Suprapubic skin (tissue), 4 donors: ENCODE measurements around the gene SIRPB2. TPM values are rescaled to one million over a fixed set of nuclear protein-coding genes. Genes with fewer than 3 reads are reported as not detected.

Source experiments
- DNase-seq, 2 donors: peaks; one replicate each; pipeline ENCODE4 v3.0.0-alpha.2; 2019; ENCODE audit warnings: low spot score in 2 of 2
- H3K27ac ChIP-seq: fragments of 200-600 bp; sonication (generic); one replicate; pipeline ENCODE4 v1.5.1; 2019
- H3K27me3 ChIP-seq: fragments of 200-600 bp; sonication (generic); one replicate; pipeline ENCODE4 v1.5.1; 2019
- H3K36me3 ChIP-seq: fragments of 200-600 bp; sonication (generic); one replicate; pipeline ENCODE4 v1.5.1; 2019
- H3K4me1 ChIP-seq: fragments of 200-600 bp; sonication (generic); one replicate; pipeline ENCODE4 v1.5.1; 2019
- H3K4me3 ChIP-seq: fragments of 200-600 bp; sonication (generic); one replicate; pipeline ENCODE4 v1.5.1; 2019; ENCODE audit warnings: mild to moderate bottlenecking
- H3K9me3 ChIP-seq: fragments of 200-600 bp; sonication (generic); one replicate; pipeline ENCODE4 v1.5.1; 2019
- EP300 ChIP-seq: sonication (generic); formaldehyde crosslinking; IDR thresholded peaks from one replicate; pipeline ENCODE4 v1.6.1; 2017; ENCODE audit warnings: antibody characterized with exemption
- POLR2A ChIP-seq, 2 donors: fragments of 450-650 bp; IDR thresholded peaks; one replicate each; pipeline ENCODE4 v1.6.1; 2017; ENCODE audit warnings: antibody characterized with exemption in 2 of 2, mild to moderate bottlenecking in 2 of 2, moderate library complexity in 2 of 2
- POLR2AphosphoS5 ChIP-seq, 3 donors: sonication (generic); formaldehyde crosslinking; IDR thresholded peaks; one replicate each; pipeline ENCODE4 v1.6.1; 2017; ENCODE audit warnings: antibody characterized with exemption in 3 of 3
- WGBS: methylation state at CpG from one replicate; pipeline ENCODE4 v1.1.5; 2018; 5-methylcytosine and 5-hydroxymethylcytosine counted together
- total RNA-seq, 4 donors: library from RNA; depleted of rRNA; stranded (reverse); fragments of >200 nt; gene quantifications; one replicate each; pipeline ENCODE4 v1.1.0, GENCODE V29; 2016
- TF ChIP-seq, protein P1 (sequence below), 2 donors: fragments of 200-600 bp in 1 of 2; fragments of 450-650 bp in 1 of 2; sonication (generic) in 1 of 2; IDR thresholded peaks; one replicate each; pipeline ENCODE4 v1.5.1; 2016 to 2019; ENCODE audit warnings: antibody characterized with exemption in 2 of 2, mild to moderate bottlenecking in 1 of 2, moderate library complexity in 1 of 2

The SIRPB2 gene
- total RNA-seq, 4 donors from 2014 or later = 0.87 to 3.9 (median 1.3) TPM

DNA sequence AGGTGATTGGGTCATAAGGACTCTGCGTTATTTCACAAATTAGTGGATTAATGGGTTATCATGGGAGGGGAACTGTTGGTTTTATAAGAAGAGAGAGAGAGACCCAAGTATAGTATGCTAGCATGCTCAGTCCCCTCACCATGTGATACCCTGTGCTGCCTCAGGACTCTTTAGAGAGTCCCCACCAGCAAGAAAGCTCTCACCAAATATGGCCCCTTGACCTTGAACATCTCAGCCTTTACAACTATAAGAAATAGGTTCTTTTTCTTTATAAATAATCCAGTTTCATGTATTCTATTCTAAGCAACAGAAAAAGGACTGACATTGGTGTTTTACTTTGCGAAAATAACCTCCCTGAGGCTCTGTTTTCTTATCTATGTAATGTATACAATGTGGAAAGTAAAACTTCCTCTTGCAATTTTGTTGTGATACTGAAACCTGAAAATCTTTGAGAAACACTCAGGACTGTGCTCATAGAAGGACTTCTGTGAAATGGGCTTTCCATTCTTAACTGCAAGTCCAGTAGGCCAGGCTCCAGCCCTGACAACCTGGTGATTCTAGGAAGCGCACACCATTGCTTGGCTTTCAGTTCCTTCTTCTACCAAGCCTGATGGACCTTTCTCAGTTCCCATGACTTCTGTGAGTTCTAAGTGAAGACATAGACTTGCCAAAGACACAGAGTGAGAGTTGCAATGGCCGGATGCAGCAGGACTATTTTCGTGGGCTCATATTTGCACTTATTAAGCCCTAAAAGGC lies 44.4 kb upstream of the SIRPB2 start:
- no peaks in the 10 kb centered on the region for H3K9me3 ChIP-seq
- H3K27ac ChIP-seq = no peak overlapping the region
- no peak overlapping the region for H3K4me3 ChIP-seq
- H3K36me3 ChIP-seq = no peaks in the 10 kb centered on the region
- H3K4me1 ChIP-seq = no peaks in the 10 kb centered on the region
- 85% methylated on average over 5 of the region's 5 CpGs for WGBS
- DNase-seq = no peak
- H3K27me3 ChIP-seq = peaks cover 2% of the 10 kb centered on the region
- TF ChIP-seq POLR2AphosphoS5 (IDR thresholded peaks at IDR 0.05) (no peak), EP300 (no peak), POLR2A (IDR thresholded peaks at IDR 0.05) (no peak)
- TF ChIP-seq, protein P1, sequence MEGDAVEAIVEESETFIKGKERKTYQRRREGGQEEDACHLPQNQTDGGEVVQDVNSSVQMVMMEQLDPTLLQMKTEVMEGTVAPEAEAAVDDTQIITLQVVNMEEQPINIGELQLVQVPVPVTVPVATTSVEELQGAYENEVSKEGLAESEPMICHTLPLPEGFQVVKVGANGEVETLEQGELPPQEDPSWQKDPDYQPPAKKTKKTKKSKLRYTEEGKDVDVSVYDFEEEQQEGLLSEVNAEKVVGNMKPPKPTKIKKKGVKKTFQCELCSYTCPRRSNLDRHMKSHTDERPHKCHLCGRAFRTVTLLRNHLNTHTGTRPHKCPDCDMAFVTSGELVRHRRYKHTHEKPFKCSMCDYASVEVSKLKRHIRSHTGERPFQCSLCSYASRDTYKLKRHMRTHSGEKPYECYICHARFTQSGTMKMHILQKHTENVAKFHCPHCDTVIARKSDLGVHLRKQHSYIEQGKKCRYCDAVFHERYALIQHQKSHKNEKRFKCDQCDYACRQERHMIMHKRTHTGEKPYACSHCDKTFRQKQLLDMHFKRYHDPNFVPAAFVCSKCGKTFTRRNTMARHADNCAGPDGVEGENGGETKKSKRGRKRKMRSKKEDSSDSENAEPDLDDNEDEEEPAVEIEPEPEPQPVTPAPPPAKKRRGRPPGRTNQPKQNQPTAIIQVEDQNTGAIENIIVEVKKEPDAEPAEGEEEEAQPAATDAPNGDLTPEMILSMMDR (IDR thresholded peaks at IDR 0.05) = no peak

DNA sequence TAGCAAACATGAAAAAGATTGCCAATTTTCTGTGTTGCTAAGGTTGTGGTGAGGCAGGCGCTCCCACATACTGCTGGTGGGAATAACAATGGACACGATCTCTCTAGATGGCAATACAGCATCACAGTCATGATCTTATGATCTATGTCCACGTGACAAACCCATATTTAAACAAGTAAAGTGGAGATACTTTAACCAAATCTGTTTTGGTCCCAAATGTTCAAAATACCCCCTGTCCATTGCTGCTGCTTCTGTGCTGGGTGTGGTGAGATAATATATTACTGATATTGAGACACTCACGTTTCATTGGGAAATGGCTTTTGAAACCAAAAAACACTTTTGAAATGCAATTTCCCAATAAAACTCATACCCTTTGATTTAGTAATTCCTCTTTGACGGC lies 43.3 kb upstream of the SIRPB2 start:
- no peak overlapping the region for H3K27ac ChIP-seq
- WGBS = 67% methylated on average over 5 of the region's 5 CpGs
- no peak for TF ChIP-seq POLR2A (IDR thresholded peaks at IDR 0.05)
- no peak for TF ChIP-seq POLR2AphosphoS5 (IDR thresholded peaks at IDR 0.05)
- H3K36me3 ChIP-seq = no peaks in the 10 kb centered on the region
- no peak overlapping the region for H3K4me3 ChIP-seq
- no peaks in the 10 kb centered on the region for H3K4me1 ChIP-seq
- no peaks in the 10 kb centered on the region for H3K9me3 ChIP-seq
- DNase-seq = no peak
- peaks cover 2% of the 10 kb centered on the region for H3K27me3 ChIP-seq

DNA sequence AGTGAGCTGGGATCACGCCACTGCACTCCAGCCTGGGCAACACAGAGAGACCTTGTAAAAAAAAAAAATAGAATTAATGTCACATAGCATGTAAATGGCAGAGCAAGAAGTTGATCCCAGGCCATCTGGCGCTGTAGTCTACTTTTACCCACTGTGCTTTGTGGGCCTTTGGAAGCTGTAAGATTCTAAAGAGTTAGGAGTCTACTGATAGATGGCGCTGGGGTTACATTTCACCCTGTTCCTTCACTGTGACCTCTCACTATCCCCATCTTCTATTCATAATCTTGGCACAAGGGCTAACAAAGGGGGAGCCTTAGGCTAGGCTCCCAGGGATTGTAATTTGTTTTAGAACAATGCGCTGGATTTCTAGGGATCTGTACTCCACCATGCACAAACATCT lies 41.8 kb upstream of the SIRPB2 start:
- H3K27ac ChIP-seq = no peak overlapping the region

DNA sequence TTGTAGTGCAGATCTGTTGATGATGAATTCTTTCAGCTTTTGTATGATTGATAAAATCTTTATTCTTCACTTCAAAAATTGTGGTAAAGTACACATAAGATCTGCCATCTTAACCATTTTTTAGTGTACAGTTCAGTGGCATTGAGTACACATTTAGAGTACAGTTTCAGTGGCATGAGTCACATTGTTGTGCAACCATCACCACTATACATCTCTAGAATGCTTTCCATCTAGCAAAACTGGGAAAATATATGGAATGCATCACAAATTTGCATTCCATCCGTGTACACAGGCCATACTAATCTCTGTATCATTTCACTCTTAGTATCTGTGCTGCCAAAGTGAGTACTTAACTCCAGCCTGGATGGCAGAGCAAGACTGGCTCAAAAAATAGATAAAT lies 37.6 kb upstream of the SIRPB2 start:
- Histone ChIP-seq H3K36me3 (no peaks in the 10 kb centered on the region), H3K27ac (no peak overlapping the region), H3K4me1 (no peaks in the 10 kb centered on the region), H3K9me3 (no peaks in the 10 kb centered on the region), H3K4me3 (no peak overlapping the region), H3K27me3 (no peaks in the 10 kb centered on the region)
- DNase-seq = no peak
- WGBS = 17% methylated on average over 1 of the region's 1 CpG
- TF ChIP-seq, protein P1 (IDR thresholded peaks at IDR 0.05) = no peak
- no peak for TF ChIP-seq EP300
- no peak for TF ChIP-seq POLR2A (IDR thresholded peaks at IDR 0.05)
- no peak for TF ChIP-seq POLR2AphosphoS5 (IDR thresholded peaks at IDR 0.05)

More for the DNA sequence above, 41.8 kb upstream of the SIRPB2 start:
- DNase-seq = no peak
- Histone ChIP-seq H3K4me3 (no peak overlapping the region), H3K9me3 (no peaks in the 10 kb centered on the region), H3K4me1 (no peaks in the 10 kb centered on the region), H3K27me3 (peaks cover 2% of the 10 kb centered on the region), H3K36me3 (no peaks in the 10 kb centered on the region)
- 64% methylated on average over 4 of the region's 4 CpGs for WGBS
- TF ChIP-seq POLR2A (IDR thresholded peaks at IDR 0.05) = no peak
- TF ChIP-seq POLR2AphosphoS5 (IDR thresholded peaks at IDR 0.05) = no peak
- TF ChIP-seq, protein P1 (IDR thresholded peaks at IDR 0.05) = no peak
- TF ChIP-seq EP300 = no peak

DNA sequence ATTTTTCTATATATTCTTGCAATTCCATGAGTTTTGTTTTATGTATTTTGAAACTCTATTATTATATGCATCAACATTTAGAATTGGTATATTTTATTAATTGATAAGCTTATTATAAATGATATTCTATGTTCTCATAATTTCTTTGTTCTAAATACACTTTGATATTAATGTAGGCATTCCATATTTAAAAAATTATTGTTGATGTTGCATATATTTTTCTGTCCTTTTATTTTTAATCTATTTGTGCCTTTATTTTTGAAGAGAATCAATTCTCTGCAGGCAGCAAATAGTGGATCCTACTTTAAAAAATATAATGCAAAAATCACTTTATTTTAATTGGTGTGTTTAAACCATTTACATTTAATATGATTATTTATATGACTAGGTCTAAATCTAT lies 36.7 kb upstream of the SIRPB2 start:
- Histone ChIP-seq H3K4me1 (no peaks in the 10 kb centered on the region), H3K27ac (no peak overlapping the region), H3K27me3 (no peaks in the 10 kb centered on the region), H3K36me3 (no peaks in the 10 kb centered on the region), H3K9me3 (no peaks in the 10 kb centered on the region), H3K4me3 (no peak overlapping the region)
- DNase-seq = no peak
- TF ChIP-seq POLR2A (IDR thresholded peaks at IDR 0.05) (no peak), EP300 (no peak), POLR2AphosphoS5 (IDR thresholded peaks at IDR 0.05) (no peak)
- TF ChIP-seq, protein P1 (IDR thresholded peaks at IDR 0.05) = no peak
